HepG2 (cell line): Measurements from ENCODE around the gene HNRNPM. TPM values are rescaled to one million over a fixed set of nuclear protein-coding genes. Genes with fewer than 3 reads are reported as not detected.

ENCODE experiments used
- CENPT ChIP-seq: sonication (generic); formaldehyde crosslinking; IDR thresholded peaks from 2 replicates; pipeline ENCODE4 v1.8.0; 2022; ENCODE audit warnings: low read depth, mild to moderate bottlenecking, moderate library complexity, missing genetic modification reagents
- GLI4 ChIP-seq: sonication (generic); formaldehyde crosslinking; IDR thresholded peaks from 2 replicates; pipeline ENCODE4 v1.5.1; 2020; ENCODE audit warnings: missing genetic modification reagents, mild to moderate bottlenecking, moderate library complexity, borderline replicate concordance
- GTF3A ChIP-seq: sonication (generic); formaldehyde crosslinking; conservative IDR thresholded peaks from 2 replicates; pipeline ENCODE4 v1.4.0; 2020; ENCODE audit warnings: mild to moderate bottlenecking, missing genetic modification reagents
- KLF13 ChIP-seq: sonication (generic); formaldehyde crosslinking; IDR thresholded peaks from 2 replicates; pipeline ENCODE4 v1.4.0; 2020; ENCODE audit warnings: mild to moderate bottlenecking, missing genetic modification reagents
- NCOR1 ChIP-seq: fragments of 200-600 bp; sonication (generic); IDR thresholded peaks from 2 replicates; pipeline ENCODE4 v1.7.0; 2017; ENCODE audit warnings: antibody characterized with exemption, low read length, borderline replicate concordance
- ZNF296 ChIP-seq: sonication (generic); formaldehyde crosslinking; conservative IDR thresholded peaks from 2 replicates; pipeline ENCODE4 v1.5.0; 2020; ENCODE audit warnings: mild to moderate bottlenecking, missing genetic modification reagents
- ZNF543 ChIP-seq: sonication (generic); formaldehyde crosslinking; IDR thresholded peaks from 2 replicates; pipeline ENCODE4 v1.4.0; 2020; ENCODE audit warnings: mild to moderate bottlenecking, missing genetic modification reagents
- polyA plus RNA-seq, 8 experiments: library from polyadenylated mRNA; depleted of rRNA in 3 of 8; stranded (reverse) in 7 of 8; unstranded in 1 of 8; fragments of >200 nt; fragmentation: Illumina TruSeq in 4 of 8; extraction: Trizol in 4 of 8; gene quantifications; 2 replicates each; pipeline versions ENCODE4 v1.2.1 to v1.2.3, GENCODE V29; 2011 to 2016; ENCODE audit warnings: low read depth in 4 of 8, missing spikeins in 1 of 8, mixed read lengths in 1 of 8; ENCODE audit not compliant: insufficient read depth in 1 of 8
- total RNA-seq, 5 experiments: library from RNA; depleted of rRNA; stranded (reverse); fragments of >200 nt; fragmentation: Illumina TruSeq; extraction: Trizol; gene quantifications; 2 replicates each; pipeline ENCODE4 v1.2.3, GENCODE V29; 2016; ENCODE audit warnings: low read depth in 1 of 5
- TF ChIP-seq, protein P1 (sequence below), 2 experiments: sonication (generic) in 1 of 2; formaldehyde crosslinking in 1 of 2; IDR thresholded peaks; 2 replicates each; pipeline versions ENCODE4 v1.6.1 to v1.9.0; 2014 to 2022; ENCODE audit warnings: antibody characterized with exemption in 1 of 2, borderline replicate concordance in 1 of 2, inconsistent platforms in 1 of 2, low read depth in 1 of 2, missing genetic modification reagents in 1 of 2
- TF ChIP-seq, protein P2 (sequence below): sonication (generic); formaldehyde crosslinking; IDR thresholded peaks from 2 replicates; pipeline ENCODE4 v1.8.0; 2023; ENCODE audit warnings: mild to moderate bottlenecking, missing genetic modification reagents
- TF ChIP-seq, protein P3 (sequence below): sonication (generic); formaldehyde crosslinking; IDR thresholded peaks from 2 replicates; pipeline ENCODE4 v1.4.0; 2020; ENCODE audit warnings: missing genetic modification reagents
- TF ChIP-seq, protein P4 (sequence below): sonication (generic); formaldehyde crosslinking; IDR thresholded peaks from 2 replicates; pipeline ENCODE4 v1.5.0; 2020; ENCODE audit warnings: mild to moderate bottlenecking, missing genetic modification reagents, borderline replicate concordance

Gene HNRNPM
- total and polyA plus RNA-seq, 2 of the 13 experiments (the other 11 are each of a cell fraction or from before 2014, with no cell fraction given): 56.7 to 102 TPM

DNA sequence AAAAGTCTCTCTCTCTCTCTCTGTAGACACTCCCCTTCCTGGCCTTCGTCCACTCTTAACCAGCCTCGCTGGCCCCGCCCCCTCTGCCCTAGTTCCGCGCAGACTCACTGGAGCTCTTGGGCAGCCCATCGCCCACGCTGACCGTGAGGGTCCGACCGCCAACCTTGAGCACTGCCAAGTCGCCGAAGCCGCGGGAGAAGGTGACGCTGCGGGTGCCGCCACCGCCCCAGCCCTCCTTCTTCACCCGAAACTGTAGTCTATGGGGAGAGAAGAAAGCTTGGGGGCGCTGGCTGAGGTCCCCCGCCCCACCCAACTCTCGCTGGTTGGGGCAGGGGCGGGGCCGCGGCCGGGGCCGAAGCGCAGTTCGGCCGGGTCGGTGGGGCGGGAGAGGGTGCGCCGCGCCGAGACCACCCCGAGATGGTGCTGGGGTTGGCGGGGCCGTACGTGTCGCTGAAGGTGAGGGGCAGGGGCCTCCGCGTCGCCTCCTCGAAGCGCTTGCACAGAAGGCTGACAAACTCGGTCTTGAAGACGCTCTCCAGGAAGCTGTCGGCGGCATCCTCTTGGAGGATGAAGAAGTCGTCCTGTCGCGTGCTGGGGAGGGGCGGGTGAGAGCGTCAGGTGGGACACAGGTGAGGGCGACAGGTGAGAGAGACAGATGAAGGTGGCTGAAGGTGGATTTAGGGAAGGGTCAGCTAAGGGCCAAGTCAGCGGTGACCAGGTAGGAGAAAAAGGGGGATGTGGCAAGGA, 81.7 kb downstream of the HNRNPM start (continued):
- TF ChIP-seq, protein P1, sequence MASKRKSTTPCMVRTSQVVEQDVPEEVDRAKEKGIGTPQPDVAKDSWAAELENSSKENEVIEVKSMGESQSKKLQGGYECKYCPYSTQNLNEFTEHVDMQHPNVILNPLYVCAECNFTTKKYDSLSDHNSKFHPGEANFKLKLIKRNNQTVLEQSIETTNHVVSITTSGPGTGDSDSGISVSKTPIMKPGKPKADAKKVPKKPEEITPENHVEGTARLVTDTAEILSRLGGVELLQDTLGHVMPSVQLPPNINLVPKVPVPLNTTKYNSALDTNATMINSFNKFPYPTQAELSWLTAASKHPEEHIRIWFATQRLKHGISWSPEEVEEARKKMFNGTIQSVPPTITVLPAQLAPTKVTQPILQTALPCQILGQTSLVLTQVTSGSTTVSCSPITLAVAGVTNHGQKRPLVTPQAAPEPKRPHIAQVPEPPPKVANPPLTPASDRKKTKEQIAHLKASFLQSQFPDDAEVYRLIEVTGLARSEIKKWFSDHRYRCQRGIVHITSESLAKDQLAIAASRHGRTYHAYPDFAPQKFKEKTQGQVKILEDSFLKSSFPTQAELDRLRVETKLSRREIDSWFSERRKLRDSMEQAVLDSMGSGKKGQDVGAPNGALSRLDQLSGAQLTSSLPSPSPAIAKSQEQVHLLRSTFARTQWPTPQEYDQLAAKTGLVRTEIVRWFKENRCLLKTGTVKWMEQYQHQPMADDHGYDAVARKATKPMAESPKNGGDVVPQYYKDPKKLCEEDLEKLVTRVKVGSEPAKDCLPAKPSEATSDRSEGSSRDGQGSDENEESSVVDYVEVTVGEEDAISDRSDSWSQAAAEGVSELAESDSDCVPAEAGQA (IDR thresholded peaks at IDR 0.05; ENCODE audit: low read depth): no peak
- TF ChIP-seq, protein P1 (CRISPR knock-in tag; IDR thresholded peaks at IDR 0.05; ENCODE audit: borderline replicate concordance): no peak
- TF ChIP-seq ZNF296 (CRISPR knock-in tag) (no peak; the same call in 1 of the 2 replicates), ZNF543 (CRISPR knock-in tag) (no peak), GLI4 (CRISPR knock-in tag) (0 out of 2 replicates have a peak, but pooled peaks have one; percentile 16), GTF3A (no peak), CENPT (CRISPR knock-in tag) (no peak), KLF13 (0 out of 2 replicates have a peak, but pooled peaks have one; percentile 10), NCOR1 (no peak)
- TF ChIP-seq, protein P2, sequence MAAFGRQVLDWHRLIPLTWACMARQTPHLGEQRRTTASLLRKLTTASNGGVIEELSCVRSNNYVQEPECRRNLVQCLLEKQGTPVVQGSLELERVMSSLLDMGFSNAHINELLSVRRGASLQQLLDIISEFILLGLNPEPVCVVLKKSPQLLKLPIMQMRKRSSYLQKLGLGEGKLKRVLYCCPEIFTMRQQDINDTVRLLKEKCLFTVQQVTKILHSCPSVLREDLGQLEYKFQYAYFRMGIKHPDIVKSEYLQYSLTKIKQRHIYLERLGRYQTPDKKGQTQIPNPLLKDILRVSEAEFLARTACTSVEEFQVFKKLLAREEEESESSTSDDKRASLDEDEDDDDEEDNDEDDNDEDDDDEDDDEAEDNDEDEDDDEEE (CRISPR knock-in tag): no peak
- TF ChIP-seq, protein P3, sequence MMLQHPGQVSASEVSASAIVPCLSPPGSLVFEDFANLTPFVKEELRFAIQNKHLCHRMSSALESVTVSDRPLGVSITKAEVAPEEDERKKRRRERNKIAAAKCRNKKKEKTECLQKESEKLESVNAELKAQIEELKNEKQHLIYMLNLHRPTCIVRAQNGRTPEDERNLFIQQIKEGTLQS (CRISPR knock-in tag): no peak
- TF ChIP-seq, protein P4, sequence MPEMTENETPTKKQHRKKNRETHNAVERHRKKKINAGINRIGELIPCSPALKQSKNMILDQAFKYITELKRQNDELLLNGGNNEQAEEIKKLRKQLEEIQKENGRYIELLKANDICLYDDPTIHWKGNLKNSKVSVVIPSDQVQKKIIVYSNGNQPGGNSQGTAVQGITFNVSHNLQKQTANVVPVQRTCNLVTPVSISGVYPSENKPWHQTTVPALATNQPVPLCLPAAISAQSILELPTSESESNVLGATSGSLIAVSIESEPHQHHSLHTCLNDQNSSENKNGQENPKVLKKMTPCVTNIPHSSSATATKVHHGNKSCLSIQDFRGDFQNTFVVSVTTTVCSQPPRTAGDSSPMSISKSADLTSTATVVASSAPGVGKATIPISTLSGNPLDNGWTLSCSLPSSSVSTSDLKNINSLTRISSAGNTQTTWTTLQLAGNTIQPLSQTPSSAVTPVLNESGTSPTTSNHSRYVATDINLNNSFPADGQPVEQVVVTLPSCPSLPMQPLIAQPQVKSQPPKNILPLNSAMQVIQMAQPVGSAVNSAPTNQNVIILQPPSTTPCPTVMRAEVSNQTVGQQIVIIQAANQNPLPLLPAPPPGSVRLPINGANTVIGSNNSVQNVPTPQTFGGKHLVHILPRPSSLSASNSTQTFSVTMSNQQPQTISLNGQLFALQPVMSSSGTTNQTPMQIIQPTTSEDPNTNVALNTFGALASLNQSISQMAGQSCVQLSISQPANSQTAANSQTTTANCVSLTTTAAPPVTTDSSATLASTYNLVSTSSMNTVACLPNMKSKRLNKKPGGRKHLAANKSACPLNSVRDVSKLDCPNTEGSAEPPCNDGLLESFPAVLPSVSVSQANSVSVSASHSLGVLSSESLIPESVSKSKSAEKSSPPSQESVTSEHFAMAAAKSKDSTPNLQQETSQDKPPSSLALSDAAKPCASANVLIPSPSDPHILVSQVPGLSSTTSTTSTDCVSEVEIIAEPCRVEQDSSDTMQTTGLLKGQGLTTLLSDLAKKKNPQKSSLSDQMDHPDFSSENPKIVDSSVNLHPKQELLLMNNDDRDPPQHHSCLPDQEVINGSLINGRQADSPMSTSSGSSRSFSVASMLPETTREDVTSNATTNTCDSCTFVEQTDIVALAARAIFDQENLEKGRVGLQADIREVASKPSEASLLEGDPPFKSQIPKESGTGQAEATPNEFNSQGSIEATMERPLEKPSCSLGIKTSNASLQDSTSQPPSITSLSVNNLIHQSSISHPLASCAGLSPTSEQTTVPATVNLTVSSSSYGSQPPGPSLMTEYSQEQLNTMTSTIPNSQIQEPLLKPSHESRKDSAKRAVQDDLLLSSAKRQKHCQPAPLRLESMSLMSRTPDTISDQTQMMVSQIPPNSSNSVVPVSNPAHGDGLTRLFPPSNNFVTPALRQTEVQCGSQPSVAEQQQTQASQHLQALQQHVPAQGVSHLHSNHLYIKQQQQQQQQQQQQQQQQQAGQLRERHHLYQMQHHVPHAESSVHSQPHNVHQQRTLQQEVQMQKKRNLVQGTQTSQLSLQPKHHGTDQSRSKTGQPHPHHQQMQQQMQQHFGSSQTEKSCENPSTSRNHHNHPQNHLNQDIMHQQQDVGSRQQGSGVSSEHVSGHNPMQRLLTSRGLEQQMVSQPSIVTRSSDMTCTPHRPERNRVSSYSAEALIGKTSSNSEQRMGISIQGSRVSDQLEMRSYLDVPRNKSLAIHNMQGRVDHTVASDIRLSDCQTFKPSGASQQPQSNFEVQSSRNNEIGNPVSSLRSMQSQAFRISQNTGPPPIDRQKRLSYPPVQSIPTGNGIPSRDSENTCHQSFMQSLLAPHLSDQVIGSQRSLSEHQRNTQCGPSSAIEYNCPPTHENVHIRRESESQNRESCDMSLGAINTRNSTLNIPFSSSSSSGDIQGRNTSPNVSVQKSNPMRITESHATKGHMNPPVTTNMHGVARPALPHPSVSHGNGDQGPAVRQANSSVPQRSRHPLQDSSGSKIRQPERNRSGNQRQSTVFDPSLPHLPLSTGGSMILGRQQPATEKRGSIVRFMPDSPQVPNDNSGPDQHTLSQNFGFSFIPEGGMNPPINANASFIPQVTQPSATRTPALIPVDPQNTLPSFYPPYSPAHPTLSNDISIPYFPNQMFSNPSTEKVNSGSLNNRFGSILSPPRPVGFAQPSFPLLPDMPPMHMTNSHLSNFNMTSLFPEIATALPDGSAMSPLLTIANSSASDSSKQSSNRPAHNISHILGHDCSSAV: no peak
